HG03103 (cell line): Measurements from ENCODE around the gene SSBP3.
"Not testable (repeated sequence)": the region's sequence is repeated elsewhere in the genome, so short reads cannot be mapped to it uniquely, and the experiment has no call there.

Source experiments
- ATAC-seq: cut with Tn5 transposase; IDR thresholded peaks from one replicate; pipeline ENCODE4 v1.9.1; 2021; ENCODE audit warnings: low read depth; ENCODE audit not compliant: unreplicated experiment

Gene SSBP3

GRCh38 chr1:54355931-54356679, 50.1 kb downstream of the SSBP3 start:
- ATAC-seq: no peak

GRCh38 chr1:54354899-54355298, 51.3 kb downstream of the SSBP3 start:
- no peak for ATAC-seq

GRCh38 chr1:54353959-54354358, 52.2 kb downstream of the SSBP3 start:
- no peak for ATAC-seq

- ATAC-seq: no peak
Measured at GRCh38 chr1:54352755-54353154, 53.4 kb downstream of the SSBP3 start.

- no peak for ATAC-seq
Measured at GRCh38 chr1:54350360-54350759, 55.8 kb downstream of the SSBP3 start.

- ATAC-seq: no peak
Measured at GRCh38 chr1:54348700-54349021, 57.5 kb downstream of the SSBP3 start.

- no peak for ATAC-seq
Measured at GRCh38 chr1:54347955-54348699, 58.1 kb downstream of the SSBP3 start.

GRCh38 chr1:54347261-54347954, 58.8 kb downstream of the SSBP3 start:
- no peak for ATAC-seq

GRCh38 chr1:54345548-54345947, 60.6 kb downstream of the SSBP3 start:
- not testable (repeated sequence) for ATAC-seq

- no peak for ATAC-seq
Measured at GRCh38 chr1:54345116-54345515, 61.1 kb downstream of the SSBP3 start.

- no peak for ATAC-seq
Measured at GRCh38 chr1:54342742-54343687, 63.2 kb downstream of the SSBP3 start.

GRCh38 chr1:54342288-54342687, 63.9 kb downstream of the SSBP3 start:
- no peak for ATAC-seq

- ATAC-seq: no peak
Measured at GRCh38 chr1:54341763-54342162, 64.4 kb downstream of the SSBP3 start.

GRCh38 chr1:54340878-54341277, 65.3 kb downstream of the SSBP3 start:
- ATAC-seq: no peak

GRCh38 chr1:54340434-54340833, 65.8 kb downstream of the SSBP3 start:
- ATAC-seq: no peak

- ATAC-seq: no peak
Measured at GRCh38 chr1:54339126-54339525, 67.1 kb downstream of the SSBP3 start.

- ATAC-seq: no peak
Measured at GRCh38 chr1:54338464-54338863, 67.7 kb downstream of the SSBP3 start.

GRCh38 chr1:54337928-54338327, 68.3 kb downstream of the SSBP3 start:
- no peak for ATAC-seq

- ATAC-seq: no peak
Measured at GRCh38 chr1:54337034-54337433, 69.2 kb downstream of the SSBP3 start.

GRCh38 chr1:54336116-54336515, 70.1 kb downstream of the SSBP3 start:
- no peak for ATAC-seq

- no peak for ATAC-seq
Measured at GRCh38 chr1:54335755-54336108, 70.5 kb downstream of the SSBP3 start.
